OCI-M1 (cell line): Measurements from ENCODE around the gene TTBK1.
A peak's percentile ranks its signal among the peaks of the same experiment; 100 is the strongest.

ENCODE experiments used
- DNase-seq: peaks from one replicate; lab custom pipeline; 2025; lab: John Stamatoyannopoulos, UW

The TTBK1 gene

DNA sequence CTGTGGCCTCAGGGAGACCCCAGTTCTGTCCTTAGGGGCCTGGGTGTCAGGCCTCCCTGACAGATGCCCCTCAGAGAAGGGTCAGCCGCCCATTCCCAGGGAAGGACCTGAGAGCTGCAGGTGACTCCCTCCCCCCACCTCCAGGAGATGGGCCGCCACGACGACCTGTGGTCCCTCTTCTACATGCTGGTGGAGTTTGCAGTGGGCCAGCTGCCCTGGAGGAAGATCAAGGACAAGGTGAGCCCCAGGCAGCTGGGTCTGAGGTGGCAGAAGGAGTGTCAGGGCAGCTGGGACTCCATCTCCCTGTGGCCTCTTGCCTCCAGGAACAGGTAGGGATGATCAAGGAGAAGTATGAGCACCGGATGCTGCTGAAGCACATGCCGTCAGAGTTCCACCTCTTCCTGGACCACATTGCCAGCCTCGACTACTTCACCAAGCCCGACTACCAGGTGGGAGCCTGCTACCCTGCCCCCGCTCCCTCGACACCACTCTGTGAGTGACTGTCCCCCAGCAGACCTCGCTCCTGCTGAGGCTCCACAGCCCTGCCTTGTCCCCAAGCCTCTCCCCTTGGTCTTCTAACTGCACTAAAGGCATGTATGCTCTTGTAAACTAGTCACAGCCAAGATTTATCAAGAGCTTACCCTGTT, 12.2 kb downstream of the TTBK1 start:
- no peak for DNase-seq

DNA sequence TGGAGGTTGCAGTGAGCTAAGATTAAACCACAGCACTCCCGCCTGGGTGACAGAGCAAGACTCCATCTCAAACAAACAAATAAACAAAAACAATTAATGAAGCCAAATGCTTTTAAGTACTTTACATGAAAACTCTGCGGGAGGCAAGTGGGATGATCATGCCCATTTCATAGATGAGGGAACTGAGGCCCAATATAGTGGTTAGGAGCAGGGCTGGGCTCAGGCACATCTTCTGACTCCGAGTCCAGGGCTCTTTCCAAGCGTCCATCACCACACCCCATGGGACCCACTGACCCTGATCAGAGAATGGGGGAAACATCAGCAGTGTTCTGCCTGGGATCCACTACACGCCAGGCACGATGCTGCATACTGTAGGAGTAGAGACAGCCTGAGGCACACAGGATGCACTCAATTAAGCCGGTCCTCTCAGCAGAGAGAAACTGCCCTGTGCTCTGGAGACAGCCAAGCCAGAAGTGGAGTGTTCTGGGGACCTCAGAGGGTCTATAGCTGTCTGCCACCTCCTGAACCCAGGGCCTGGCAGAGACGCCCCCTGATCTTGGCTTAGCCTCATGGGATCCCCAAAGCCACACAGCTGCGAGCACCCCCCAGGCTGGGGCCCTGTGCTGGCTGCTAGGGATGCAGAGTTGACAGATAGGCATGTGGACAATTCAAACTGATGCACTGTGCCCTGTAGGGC, 13.5 kb downstream of the TTBK1 start:
- DNase-seq, result no peak

DNA sequence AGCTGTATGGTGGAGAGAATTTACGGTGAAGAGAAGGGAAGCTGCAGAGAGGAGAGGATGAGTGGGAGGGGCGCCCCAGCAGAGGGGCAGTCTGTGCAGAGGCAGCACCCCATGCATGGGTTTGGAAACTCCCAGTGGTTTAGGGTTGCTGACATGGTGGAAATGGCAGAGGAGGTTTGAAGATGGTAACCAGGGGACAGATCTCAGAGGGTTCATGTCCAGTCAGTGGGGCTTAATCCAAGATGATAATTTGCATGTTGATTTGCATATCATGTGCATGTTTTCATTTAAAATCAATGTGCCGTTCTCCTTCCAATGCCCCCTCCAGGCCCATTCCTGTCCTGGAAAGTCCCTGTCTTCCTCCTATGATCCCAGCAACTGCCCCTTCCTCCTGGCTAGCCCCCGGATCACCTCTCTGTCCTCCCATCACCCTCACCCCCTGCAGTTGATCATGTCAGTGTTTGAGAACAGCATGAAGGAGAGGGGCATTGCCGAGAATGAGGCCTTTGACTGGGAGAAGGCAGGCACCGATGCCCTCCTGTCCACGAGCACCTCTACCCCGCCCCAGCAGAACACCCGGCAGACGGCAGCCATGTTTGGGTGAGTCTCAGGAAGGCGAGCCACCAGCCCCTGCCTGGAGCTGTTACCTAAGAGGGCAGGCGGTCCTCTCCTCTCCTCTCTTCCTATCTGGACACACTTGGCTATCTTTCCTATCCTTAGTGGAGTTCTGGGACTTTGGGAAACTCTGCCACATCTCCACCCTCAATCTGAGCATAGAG, 14.3 kb downstream of the TTBK1 start:
- no peak for DNase-seq

DNA sequence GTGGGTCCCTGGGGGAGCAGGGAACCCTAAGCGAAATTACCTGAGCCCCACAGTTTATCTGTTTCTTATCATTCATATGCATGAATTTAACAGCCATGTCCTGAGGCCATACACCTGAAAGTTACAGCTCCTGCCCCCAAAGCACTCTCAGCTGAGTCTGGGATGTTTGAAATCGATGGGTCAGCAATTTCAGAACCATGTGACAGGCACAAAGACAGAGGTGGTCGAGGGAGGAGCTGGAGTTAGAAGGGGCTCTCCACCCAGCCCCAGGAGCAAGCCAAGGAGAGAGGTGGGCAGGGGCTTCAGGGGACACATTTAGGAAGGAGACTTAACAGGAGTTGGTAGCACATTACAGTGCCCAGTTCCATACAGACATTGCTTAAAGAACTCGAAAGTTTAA, 14.9 kb downstream of the TTBK1 start:
- DNase-seq, result no peak

DNA sequence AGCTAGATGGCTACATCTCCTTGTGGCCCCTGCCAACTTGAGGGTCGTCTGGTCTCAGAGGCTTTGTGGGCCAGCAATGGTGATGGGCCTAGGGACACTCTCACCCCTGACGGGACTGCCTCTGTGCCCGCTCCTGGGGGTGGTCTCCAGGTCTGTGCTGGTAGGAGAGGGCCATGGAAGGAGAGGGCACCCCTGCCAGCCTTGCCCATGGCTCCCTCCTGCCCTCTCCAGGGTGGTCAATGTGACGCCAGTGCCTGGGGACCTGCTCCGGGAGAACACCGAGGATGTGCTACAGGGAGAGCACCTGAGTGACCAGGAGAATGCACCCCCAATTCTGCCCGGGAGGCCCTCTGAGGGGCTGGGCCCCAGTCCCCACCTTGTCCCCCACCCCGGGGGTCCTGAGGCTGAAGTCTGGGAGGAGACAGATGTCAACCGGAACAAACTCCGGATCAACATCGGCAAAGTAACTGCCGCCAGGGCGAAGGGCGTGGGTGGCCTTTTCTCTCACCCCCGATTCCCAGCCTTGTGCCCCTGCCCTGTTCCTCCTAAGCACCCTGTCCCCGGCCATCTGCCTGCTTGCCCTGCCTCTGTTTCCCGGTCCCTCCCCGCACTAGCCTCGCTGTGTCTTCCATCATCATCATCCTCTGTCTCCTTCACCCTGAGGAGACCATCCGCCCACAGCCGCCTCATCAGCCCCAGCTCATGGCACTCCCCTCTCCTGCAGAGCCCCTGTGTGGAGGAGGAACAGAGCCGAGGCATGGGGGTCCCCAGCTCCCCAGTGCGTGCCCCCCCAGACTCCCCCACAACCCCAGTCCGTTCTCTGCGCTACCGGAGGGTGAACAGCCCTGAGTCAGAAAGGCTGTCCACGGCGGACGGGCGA, 15.8 kb downstream of the TTBK1 start:
- no peak for DNase-seq

DNA sequence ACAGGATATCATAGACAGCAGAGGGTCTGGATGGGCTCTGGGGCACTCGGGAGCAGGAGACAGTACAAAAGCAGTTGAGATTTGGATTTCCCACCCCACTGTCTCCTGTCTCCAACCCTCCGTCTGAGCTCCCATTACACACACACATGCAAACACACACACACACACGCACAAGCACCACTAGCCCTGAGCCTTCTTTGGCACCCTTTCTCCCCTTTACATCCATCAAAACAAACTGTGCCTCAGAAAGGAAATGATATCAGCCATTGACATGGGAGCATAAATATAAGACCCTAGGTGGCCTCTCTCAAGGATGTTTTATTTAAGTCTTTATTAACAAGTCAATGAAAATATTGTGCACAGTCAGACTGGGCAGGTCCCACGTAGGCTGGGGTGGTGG, 17.5 kb downstream of the TTBK1 start:
- no peak for DNase-seq

DNA sequence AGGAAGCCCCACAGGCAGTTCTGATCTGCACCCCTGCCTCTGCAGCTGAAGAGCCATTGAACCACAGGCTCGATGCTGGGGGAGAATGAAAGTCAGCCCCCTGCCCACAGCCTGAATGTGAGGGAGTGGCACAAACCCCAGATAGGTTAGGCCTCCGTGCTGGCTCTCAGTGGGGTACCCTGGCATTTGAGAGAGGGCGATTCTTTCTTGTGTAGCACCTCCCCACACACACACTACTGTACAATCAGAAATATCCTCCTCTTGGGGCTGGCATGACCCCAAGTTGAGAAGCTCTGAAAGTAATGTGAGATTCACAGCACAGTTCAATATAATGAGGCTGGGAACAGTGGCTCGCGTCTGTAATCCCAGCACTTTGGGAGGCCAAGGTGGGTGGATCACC, 17.9 kb downstream of the TTBK1 start:
- no peak for DNase-seq

DNA sequence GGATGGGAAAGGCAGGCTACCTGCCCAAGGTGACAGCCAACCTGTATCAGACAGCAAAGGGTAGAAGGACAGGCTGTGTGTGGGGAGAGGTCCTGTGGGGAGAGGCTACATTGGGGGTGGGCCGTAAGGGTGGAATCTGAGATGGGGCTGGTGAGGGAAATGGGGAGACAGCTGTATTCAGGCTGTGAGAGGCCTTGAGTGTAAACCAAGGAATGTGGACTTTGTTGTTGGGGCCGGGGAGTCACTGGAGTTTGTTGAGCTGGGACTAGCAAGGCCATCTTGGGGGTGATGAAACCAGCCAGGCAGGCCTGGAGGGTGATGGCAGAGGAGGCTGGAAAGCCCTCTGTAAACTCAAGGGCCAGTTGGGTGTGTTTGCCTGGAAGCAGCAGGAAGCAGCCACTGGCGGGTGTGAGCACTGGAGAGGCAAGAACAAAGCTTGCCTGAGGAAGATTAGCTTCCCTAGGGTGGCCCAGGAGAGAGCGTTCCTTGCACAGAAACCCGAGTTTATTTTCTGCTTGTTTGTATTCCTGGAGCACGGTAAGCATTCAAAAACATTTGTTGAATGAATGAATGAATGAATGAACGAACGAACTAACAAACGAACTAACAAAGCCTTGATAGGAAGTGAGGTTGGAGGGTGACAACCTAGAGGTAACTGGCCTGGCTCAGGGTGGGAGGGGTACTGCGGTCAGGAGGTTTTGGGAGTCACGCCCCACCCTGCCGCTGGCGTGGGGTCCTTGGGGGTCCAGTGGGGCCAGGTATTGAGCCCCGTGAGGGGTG, 18.9 kb downstream of the TTBK1 start:
- DNase-seq, result no peak

DNA sequence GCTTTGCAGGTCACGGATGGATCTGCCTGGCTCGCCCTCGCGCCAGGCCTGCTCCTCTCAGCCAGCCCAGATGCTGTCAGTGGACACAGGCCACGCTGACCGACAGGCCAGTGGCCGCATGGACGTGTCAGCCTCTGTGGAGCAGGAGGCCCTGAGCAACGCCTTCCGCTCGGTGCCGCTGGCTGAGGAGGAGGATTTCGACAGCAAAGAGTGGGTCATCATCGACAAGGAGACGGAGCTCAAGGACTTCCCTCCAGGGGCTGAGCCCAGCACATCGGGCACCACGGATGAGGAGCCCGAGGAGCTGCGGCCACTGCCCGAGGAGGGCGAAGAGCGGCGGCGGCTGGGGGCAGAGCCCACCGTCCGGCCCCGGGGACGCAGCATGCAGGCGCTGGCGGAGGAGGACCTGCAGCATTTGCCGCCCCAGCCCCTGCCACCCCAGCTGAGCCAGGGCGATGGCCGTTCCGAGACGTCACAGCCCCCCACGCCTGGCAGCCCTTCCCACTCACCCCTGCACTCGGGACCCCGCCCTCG, 19.6 kb downstream of the TTBK1 start:
- no peak for DNase-seq

DNA sequence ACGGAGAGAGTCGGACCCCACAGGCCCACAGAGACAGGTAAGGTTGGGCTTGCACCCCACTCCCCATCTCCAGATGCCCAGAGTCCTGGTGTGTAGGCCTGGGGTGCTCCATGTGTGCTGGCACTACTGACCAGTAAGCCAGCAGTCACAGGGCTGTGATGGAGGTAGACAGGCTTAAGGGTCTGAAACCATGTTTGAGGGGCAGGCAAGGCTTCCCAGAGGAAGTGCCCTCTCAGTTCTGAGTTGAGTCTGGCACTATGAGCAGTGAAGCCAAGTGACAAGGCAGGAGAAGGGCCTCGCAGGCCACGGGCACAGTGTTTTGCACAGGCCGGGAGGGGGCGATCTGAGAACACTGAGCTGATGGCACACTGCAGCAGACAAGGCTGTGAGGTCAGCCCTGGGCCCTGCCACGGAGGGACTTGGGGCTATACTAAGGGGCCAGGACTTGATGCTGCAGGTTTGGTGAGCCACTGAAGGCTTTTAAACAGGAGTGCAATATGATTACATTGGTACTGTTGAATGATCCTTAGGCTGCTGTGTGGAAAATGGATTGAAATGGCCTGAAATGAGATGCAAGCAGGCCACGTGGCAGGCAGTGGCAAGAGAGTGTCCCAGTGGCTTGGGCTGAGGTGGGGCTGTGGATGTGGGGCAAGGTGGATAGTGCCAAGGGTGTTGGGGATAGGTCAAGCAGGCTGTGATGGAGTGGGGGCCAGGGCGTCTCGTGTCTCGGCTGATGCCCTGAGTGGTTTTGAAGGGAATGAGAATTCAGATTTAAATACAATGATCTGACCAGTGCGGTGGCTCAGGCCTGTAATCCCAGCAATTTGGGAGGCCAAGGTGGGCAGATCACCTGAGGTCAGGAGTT, 20.3 kb downstream of the TTBK1 start:
- peak; percentile 90 for DNase-seq

DNA sequence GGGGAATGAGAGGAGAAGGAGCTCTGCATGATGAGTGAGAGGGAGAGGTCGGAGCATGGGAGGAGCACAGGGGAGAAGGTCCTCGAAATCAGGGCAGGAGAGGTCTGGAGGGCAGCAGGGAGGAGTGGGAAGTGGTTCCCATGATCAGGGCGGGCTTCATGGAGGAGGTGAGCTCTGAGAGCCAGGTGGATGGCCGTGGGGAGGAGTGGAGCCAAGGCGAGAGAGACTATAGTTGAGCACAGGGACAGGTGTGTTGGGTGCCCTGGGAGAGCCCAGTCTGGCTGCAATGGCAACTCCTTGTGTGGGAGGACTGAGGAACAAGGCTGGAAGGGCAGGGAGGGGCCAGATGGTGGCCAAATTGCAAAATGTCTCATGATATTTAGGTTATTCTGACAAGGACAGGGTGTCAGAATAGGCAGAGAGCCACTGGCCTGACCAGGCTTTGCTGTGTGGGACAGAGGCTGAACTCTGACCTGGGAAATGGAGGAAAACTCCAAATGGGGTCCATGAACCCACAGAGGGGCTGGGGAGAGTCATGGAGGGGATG, 21.4 kb downstream of the TTBK1 start:
- DNase-seq, result no peak

DNA sequence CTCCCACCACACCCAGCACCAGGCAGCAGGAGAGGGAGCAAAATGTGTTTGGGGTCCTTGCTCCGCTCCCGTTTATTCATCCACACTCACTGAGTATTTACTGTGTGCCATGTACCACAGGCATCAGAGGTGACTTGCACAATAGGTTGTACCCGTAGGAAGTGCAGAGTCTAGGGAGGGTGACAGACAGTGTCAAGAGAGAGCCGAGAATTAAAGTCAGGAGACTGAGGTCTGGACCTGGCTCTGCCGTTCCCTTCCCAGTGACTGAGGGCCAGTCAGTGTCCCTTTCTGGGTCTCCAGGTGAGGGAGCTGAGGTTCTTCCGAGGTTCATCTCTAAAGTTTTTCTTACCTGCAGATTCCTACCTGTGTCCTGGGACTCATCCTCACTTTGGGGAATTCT, 22.3 kb downstream of the TTBK1 start:
- DNase-seq, result no peak

DNA sequence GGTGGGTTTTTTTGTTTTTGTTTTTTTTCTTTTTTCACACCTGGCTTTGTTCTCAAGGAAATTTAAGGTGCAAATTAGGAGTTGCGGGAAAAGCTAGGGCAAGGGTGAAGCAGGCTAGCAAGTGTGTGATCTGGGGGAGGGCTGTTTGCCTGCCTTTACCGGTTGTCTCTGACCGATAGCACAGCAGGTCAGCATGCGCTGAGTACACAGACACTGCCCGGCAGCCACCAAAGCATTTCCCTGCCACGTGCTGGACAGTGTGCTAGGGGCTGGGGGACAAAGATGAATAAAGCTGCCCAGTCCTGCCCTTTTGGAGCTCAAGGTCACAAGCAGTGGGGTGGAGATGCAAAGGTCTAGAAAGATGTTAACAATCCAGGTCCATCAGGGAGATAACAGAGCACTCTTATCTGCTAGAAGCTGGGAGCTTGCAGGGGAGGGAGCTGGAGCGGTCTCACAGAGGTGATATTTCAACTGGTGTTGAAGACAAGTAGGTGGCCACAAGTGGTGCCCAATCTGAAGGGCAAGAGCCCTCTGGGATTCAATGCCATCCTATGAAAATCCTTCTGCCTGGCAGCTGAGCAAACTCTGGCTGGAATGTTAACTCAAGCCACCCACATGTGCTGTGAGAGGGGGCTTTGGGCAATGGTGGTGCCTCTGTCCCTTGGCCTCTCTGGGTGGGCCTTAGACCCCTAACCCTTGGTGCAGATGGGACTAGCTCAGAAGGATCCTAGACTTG, 24.5 kb downstream of the TTBK1 start:
- no peak for DNase-seq

DNA sequence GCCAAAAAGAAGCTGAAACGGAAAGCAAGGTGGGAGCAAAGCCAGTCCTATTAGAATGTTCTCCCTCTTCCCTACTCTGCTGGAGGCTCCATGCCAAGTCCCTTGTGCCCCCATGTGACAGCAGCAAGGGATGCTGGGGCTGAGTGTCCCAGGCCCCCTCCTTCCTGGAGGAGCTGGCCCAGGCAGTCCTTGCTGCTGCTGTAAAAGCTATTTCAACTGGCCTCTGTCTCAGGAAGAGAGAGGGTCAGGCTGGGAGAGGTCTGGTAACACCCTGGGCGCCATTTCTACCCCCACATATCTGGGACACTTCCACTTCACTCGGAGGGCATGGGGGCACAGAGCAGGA, 25.0 kb downstream of the TTBK1 start:
- DNase-seq, result peak; percentile 36

DNA sequence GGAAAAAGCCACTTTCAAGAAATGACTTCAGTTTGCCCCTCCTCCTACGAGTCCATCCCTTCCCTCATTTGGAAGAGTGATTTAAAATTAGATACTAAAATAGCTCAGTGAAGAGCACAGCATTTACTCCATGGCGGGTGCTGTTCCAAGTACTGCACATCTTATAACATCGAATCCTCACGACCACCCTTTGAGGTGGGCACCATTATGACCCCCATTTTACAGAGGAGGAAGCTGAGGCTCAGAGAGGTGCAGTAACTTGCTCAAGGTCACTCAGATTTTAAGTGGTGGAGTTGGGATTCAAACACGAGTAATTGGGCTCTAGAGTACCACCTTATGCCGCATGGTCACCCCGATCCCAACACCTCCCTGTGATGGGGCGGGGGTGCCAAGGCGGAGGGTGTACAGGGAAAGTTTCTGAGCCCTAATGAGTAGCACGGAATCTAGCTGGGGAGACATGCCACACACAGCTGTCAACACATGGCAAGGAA, 25.5 kb downstream of the TTBK1 start:
- DNase-seq, result peak; percentile 36

DNA sequence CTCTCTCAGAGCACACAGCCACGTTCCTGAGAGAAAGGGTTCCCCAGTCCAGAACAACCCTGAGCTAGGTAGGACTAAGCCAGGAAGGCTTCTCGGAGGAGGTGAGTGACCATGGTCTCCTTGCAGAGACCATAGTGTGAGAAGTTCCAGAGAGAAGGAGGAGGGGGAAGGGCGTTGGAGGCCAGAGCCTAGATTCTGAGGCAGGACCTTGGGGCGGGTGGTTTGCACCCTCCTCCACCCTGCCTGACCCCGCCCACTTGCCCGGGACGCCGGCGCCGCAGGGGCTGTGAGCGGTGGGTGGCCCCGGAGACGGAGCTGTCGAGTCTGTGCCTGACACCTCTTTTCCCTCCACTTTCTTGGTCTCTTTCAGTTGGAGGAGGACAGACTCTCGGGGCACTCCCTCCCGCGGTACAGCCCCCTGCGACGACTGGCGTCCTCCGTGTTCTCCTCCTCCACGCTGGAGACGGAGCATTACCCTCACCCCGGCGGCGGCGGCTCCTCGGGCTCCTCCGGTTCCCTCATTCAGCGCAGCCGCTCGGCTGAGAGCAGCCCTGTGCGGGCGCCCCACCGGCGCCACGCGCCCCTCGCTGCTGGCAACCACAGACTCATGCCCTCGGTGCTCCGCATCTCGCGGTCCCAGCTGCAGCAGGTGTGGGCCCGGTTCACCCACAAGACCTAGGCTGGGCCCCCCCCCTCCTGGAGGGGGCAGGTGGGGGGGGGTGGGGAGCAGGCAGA, 26.2 kb downstream of the TTBK1 start:
- peak; percentile 48 for DNase-seq

DNA sequence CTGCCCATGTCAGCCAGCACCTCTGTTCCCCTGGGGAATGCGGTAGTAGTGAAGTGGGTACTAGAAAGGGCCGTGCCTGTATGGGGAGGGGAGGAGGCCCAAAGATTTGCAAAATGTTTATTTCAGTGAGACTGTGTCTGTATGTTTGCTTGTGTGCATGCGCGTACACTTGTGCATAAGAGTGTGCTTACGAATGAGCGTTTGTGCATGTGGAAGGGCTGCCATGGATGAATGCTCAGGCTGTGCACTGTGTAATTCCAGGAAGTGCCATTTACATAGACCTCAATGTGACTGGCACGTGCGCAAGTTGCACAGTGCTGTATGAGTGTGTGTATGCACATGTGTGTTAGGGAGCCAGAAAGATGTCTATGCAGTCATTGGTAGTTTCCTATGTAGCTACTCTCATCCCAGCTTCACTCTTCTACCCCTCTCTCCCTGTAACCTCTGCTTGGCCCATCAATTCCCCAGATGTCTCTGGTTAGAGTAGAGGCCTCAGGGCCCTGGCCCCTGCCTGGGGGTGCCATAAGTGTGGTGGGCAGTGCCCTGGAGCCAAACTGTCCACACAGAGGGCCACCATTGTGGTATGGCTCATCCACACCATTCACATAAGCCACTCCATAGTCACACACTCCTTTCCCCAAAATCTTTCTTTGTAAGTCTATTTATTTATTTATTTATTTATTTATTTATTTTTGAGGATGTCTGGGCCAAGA, 28.0 kb downstream of the TTBK1 start:
- no peak for DNase-seq

DNA sequence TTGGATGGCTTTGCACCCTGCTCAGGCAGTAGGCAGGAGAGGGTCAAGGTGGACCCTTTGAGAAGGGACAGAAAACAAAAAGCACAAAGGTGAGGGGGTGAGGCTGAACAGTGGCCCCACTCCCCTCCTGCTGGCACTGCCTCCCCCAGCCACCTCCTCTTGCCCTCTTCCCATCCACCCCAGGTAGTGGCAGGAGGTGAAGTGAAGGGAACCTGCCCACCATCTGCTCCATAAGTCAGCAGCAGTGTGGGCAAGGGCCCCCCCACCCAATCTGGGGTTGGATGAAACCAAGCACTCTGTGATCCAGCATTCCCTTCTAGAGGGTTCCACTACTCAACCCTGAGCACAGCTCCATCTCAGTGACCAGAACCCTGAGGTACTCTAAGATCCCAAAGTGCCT, 28.7 kb downstream of the TTBK1 start:
- DNase-seq, result no peak
